Smooth muscle cell (in vitro differentiated cells): ENCODE results near the gene KCNIP3. TPM values are rescaled to one million over a fixed set of nuclear protein-coding genes. Genes with fewer than 3 reads are reported as not detected.
"Not testable (repeated sequence)": the region's sequence is repeated elsewhere in the genome, so short reads cannot be mapped to it uniquely, and the experiment has no call there.

ENCODE experiments used
- DNase-seq: peaks from one replicate; lab custom pipeline; 2025; ENCODE audit not compliant: unreplicated experiment; lab: John Stamatoyannopoulos, UW
- H2AFZ ChIP-seq: fragments of 200-600 bp; sonication (generic); 2 replicates; pipeline ENCODE4 v1.6.0; 2016; ENCODE audit warnings: antibody characterized with exemption, low read depth, mild to moderate bottlenecking
- H3F3A ChIP-seq: fragments of 200-600 bp; sonication (generic); 2 replicates; pipeline ENCODE4 v1.6.0; 2017; ENCODE audit warnings: antibody characterized with exemption, low read depth
- H3K27ac ChIP-seq: fragments of 200-600 bp; sonication (generic); 2 replicates; pipeline ENCODE4 v1.5.1; 2016; ENCODE audit warnings: low read depth, mild to moderate bottlenecking
- H3K27me3 ChIP-seq: fragments of 200-600 bp; sonication (generic); 2 replicates; pipeline ENCODE4 v1.6.1; 2016; ENCODE audit warnings: low read depth, mild to moderate bottlenecking
- H3K36me3 ChIP-seq: fragments of 200-600 bp; sonication (generic); 2 replicates; pipeline ENCODE4 v1.5.1; 2016; ENCODE audit warnings: low read depth
- H3K4me1 ChIP-seq: fragments of 200-600 bp; sonication (generic); 2 replicates; pipeline ENCODE4 v1.5.1; 2016; ENCODE audit warnings: low read depth
- H3K4me2 ChIP-seq: fragments of 200-600 bp; sonication (generic); 2 replicates; pipeline ENCODE4 v1.6.0; 2016; ENCODE audit warnings: mild to moderate bottlenecking
- H3K4me3 ChIP-seq: fragments of 200-600 bp; sonication (generic); 2 replicates; pipeline ENCODE4 v1.5.1; 2016; ENCODE audit warnings: mild to moderate bottlenecking
- H3K79me2 ChIP-seq: fragments of 200-600 bp; sonication (generic); 2 replicates; pipeline ENCODE4 v1.6.0; 2016; ENCODE audit warnings: low read depth, mild to moderate bottlenecking
- H3K9ac ChIP-seq: fragments of 200-600 bp; sonication (generic); 2 replicates; pipeline ENCODE4 v1.6.0; 2016; ENCODE audit warnings: low read depth
- H3K9me3 ChIP-seq: fragments of 200-600 bp; sonication (generic); replicated peaks from 2 replicates; pipeline ENCODE4 v1.5.1; 2016; ENCODE audit warnings: low read depth
- H4K20me1 ChIP-seq: fragments of 200-600 bp; sonication (generic); 2 replicates; pipeline ENCODE4 v1.6.0; 2016; ENCODE audit warnings: low read depth
- WGBS: methylation state at CpG from one replicate; pipeline ENCODE4 v1.1.7; 2016; ENCODE audit warnings: low lambda C conversion rate; 5-methylcytosine and 5-hydroxymethylcytosine counted together
- polyA plus RNA-seq: library from polyadenylated mRNA; unstranded; fragments of >200 nt; fragmentation: Nextera tagmentation; extraction: Ambion mirVana; gene quantifications from 2 replicates; pipeline ENCODE4 v1.2.1, GENCODE V29; 2016
- total RNA-seq: library from RNA; depleted of rRNA; stranded (reverse); fragments of >200 nt; gene quantifications from 2 replicates; pipeline ENCODE4 v1.2.3, GENCODE V29; 2014
- TF ChIP-seq, protein P1 (sequence below): fragments of 200-600 bp; sonication (generic); IDR thresholded peaks from 2 replicates; pipeline ENCODE4 v1.5.1; 2017; ENCODE audit warnings: borderline replicate concordance, mild to moderate bottlenecking, antibody characterized with exemption; ENCODE audit not compliant: insufficient read depth, poor library complexity, severe bottlenecking

The KCNIP3 gene
- total and polyA plus RNA-seq, 2 experiments from 2014 or later = 1.1 to 7.6 TPM

DNA sequence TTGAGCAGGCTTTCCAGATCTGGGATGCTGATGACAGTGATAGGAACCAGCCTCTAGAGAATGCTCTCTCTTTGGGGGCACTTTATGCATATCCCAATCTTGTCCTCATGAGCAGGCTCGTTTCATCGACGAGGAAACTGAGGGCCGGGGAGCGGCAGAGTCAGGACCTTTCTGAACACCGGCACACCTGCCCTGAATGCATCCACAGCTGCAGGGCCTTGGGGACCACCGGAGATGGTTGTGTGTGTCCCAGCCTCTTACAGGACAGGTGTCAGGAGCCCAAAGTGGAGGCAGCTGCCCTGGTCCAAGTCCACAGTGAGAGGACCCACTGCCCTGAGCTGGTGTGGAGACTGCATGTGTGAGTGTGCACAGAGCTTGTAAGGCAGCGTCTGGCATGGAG, 57.8 kb downstream of the KCNIP3 start:
- no peak overlapping the region for H2AFZ ChIP-seq
- H3K9ac ChIP-seq = no peak overlapping the region
- no peaks in the 10 kb centered on the region for H3K9me3 ChIP-seq
- H3K4me1 ChIP-seq = no peaks in the 10 kb centered on the region
- TF ChIP-seq, protein P1, sequence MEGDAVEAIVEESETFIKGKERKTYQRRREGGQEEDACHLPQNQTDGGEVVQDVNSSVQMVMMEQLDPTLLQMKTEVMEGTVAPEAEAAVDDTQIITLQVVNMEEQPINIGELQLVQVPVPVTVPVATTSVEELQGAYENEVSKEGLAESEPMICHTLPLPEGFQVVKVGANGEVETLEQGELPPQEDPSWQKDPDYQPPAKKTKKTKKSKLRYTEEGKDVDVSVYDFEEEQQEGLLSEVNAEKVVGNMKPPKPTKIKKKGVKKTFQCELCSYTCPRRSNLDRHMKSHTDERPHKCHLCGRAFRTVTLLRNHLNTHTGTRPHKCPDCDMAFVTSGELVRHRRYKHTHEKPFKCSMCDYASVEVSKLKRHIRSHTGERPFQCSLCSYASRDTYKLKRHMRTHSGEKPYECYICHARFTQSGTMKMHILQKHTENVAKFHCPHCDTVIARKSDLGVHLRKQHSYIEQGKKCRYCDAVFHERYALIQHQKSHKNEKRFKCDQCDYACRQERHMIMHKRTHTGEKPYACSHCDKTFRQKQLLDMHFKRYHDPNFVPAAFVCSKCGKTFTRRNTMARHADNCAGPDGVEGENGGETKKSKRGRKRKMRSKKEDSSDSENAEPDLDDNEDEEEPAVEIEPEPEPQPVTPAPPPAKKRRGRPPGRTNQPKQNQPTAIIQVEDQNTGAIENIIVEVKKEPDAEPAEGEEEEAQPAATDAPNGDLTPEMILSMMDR = no peak
- no peaks in the 10 kb centered on the region for H3F3A ChIP-seq
- H3K4me2 ChIP-seq = no peak overlapping the region
- H3K36me3 ChIP-seq = no peaks in the 10 kb centered on the region
- H3K27me3 ChIP-seq = no peaks in the 10 kb centered on the region
- H3K27ac ChIP-seq = no peak overlapping the region
- H3K79me2 ChIP-seq = no peaks in the 10 kb centered on the region
- 95% methylated on average over 8 of the region's 8 CpGs for WGBS
- no peak overlapping the region for H3K4me3 ChIP-seq
- H4K20me1 ChIP-seq = no peaks in the 10 kb centered on the region
- DNase-seq = no peak

DNA sequence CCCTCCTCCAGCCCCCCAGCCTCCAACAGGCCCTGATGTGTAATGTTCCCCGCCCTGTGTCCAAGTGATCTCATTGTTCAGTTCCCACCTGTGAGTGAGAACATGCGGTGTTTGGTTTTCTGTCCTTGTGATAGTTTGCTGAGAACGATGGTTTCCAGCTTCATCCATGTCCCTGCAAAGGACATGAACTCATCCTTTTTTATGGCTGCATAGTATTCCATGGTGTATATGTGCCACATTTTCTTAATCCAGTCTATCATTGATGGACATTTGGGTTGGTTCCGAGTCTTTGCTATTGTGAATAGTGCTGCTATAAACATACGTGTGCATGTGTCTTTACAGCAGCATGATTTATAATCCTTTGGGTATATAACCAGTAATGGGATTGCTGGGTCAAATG, 58.3 kb downstream of the KCNIP3 start:
- not testable (repeated sequence) for H3F3A ChIP-seq, H3K27me3 ChIP-seq, H3K9ac ChIP-seq, H3K4me3 ChIP-seq, H3K9me3 ChIP-seq, H3K36me3 ChIP-seq, DNase-seq, H3K4me1 ChIP-seq, H4K20me1 ChIP-seq, H3K79me2 ChIP-seq, H3K4me2 ChIP-seq, H3K27ac ChIP-seq, H2AFZ ChIP-seq
- WGBS = 83% methylated on average over 5 of the region's 5 CpGs

DNA sequence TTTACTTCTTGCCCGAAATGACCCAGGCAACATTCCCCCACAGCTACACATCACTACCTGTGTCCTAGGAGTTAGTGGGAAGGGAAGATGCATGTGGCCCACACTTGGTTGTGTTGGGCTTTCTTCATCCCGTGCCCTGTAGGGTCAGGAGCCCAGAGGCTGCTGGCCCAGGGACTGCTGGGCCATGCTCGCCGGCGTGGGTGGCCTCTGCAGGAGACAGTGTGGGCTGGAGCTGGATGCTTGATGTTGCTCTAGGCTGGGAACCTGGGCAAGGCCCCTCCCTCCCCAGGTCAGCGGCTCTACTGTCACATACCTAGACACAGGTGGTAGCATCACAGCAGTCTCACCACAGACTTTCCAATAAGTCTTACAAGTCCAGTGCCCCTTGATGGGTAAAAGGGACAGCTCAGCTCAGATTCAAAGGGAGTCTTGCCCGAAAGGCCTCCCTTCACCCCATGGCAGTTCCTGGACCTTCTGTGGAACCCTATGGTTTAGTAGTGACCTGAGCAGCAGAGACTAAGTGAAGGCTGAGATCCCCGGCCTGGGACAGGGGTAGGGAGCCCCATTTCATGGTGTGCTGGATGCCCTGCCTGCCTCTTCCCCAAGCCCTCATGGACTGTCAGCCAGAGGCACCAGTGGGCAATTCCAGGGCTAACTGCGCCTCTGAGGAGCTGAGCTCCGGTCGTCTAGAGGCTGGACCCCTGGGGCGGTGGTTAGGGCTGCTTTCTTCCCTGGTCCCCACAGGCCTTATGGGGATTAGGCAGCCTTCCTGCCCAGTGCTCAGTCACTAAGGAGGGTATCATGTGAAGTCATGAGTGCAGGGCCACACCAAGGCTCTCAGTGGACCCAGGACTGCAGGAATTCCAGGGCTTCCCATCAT, 59.9 kb downstream of the KCNIP3 start:
- no peak overlapping the region for H2AFZ ChIP-seq
- 88% methylated on average over 12 of the region's 12 CpGs for WGBS
- no peaks in the 10 kb centered on the region for H3K27me3 ChIP-seq
- no peaks in the 10 kb centered on the region for H3K4me1 ChIP-seq
- no peak overlapping the region for H3K4me2 ChIP-seq
- no peaks in the 10 kb centered on the region for H3K9me3 ChIP-seq
- no peaks in the 10 kb centered on the region for H3F3A ChIP-seq
- H3K79me2 ChIP-seq = no peaks in the 10 kb centered on the region
- no peak for DNase-seq
- TF ChIP-seq, protein P1 = no peak
- no peaks in the 10 kb centered on the region for H3K36me3 ChIP-seq
- no peaks in the 10 kb centered on the region for H4K20me1 ChIP-seq
- H3K27ac ChIP-seq = no peak overlapping the region
- H3K4me3 ChIP-seq = no peak overlapping the region
- H3K9ac ChIP-seq = no peak overlapping the region

DNA sequence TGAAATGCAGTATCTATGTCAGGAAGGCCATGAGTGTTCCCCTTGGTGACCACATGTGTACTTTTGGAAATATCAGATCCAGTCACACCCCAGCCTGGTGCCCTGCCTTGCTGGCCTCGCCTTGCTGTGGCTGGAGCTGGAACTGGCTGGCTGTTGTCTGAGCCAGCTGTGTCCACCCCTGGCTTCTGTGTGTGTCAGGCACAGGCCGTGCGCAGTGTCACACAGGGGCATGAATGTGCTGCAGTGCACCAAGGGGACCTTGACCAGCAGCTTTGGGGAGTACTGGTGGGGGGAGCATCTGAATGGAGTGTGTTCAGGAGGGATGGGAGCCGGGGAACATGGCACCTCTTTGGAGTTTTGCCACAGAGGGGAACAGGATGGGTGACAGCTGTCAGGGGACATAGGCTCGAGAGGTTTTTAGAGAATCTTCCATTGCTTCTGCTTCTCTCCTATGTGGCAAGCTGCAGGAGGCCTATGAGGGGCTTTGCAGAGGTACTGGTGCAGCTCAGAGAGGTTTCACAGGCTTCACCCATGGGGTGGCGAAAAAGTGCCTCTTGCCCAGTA, 60.7 kb downstream of the KCNIP3 start:
- Histone ChIP-seq H3F3A (no peaks in the 10 kb centered on the region), H3K4me3 (no peak overlapping the region), H3K9me3 (no peaks in the 10 kb centered on the region), H3K79me2 (no peaks in the 10 kb centered on the region), H3K9ac (no peak overlapping the region), H3K36me3 (no peaks in the 10 kb centered on the region), H2AFZ (no peak overlapping the region), H3K4me2 (no peak overlapping the region), H4K20me1 (no peaks in the 10 kb centered on the region), H3K4me1 (no peaks in the 10 kb centered on the region), H3K27me3 (no peaks in the 10 kb centered on the region), H3K27ac (no peak overlapping the region)
- no peak for DNase-seq
- WGBS = 88% methylated on average over 6 of the region's 6 CpGs
- TF ChIP-seq, protein P1 = no peak
